Kidney epithelial cell (primary cell): ENCODE results near the gene DUSP18. TPM values are rescaled to one million over a fixed set of nuclear protein-coding genes. Genes with fewer than 3 reads are reported as not detected.

ENCODE experiments used
- DNase-seq: peaks from one replicate; pipeline ENCODE4 v3.0.0-alpha.2; 2010; ENCODE audit warnings: low read depth
- H3K27me3 ChIP-seq: 2 replicates; pipeline ENCODE4 v1.6.0; 2011; ENCODE audit warnings: low read length; ENCODE audit not compliant: control insufficient read depth, insufficient read depth
- H3K36me3 ChIP-seq: 2 replicates; pipeline ENCODE4 v1.5.1; 2011; ENCODE audit warnings: low read length; ENCODE audit not compliant: control insufficient read depth, insufficient read depth
- H3K4me3 ChIP-seq: 2 replicates; pipeline ENCODE4 v1.5.1; 2011; ENCODE audit warnings: low read depth, mild to moderate bottlenecking, control low read depth, low read length
- CTCF ChIP-seq: IDR thresholded peaks from 2 replicates; pipeline ENCODE4 v1.5.1; 2011; ENCODE audit warnings: mild to moderate bottlenecking, moderate library complexity, low read length, control low read depth, inconsistent platforms; ENCODE audit not compliant: insufficient read depth, poor library complexity, severe bottlenecking
- total RNA-seq: library from RNA; depleted of rRNA; stranded (reverse); fragments of >200 nt; gene quantifications from 2 replicates; pipeline ENCODE4 v1.2.3, GENCODE V29; 2015

The DUSP18 gene
- total RNA-seq, 1 donor from 2014 or later = 16.2 TPM

DNA sequence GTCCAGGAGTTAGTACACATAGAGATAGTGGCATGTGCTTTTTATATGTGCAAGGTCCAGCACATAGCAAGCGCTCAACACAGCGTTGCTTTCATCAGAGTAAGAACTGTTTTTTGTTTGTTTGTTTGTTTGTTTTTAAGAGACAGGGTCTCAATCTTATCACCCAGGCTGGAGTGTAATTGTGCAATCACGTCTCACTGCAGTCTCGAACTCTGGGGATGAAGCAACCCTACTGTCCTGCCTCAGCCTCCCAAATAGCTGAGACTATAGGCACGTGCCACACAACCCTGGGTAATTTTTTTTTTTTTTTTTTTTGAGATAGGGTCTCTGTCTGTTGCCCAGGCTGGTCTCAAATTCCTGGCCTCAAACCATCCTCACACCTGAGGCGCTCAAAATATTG is 49.9 kb downstream of the DUSP18 start:
- TF ChIP-seq CTCF = no peak
- Histone ChIP-seq H3K4me3 (no peak overlapping the region), H3K27me3 (no peaks in the 10 kb centered on the region), H3K36me3 (no peaks in the 10 kb centered on the region)
- no peak for DNase-seq

GRCh38 chr22:30615543-30615954 is 52.1 kb downstream of the DUSP18 start:
- Histone ChIP-seq H3K4me3 (no peak overlapping the region), H3K36me3 (no peaks in the 10 kb centered on the region), H3K27me3 (no peaks in the 10 kb centered on the region)
- TF ChIP-seq CTCF = no peak
- no peak for DNase-seq

- H3K4me3 ChIP-seq = no peak overlapping the region
- no peak for DNase-seq
- H3K36me3 ChIP-seq = no peaks in the 10 kb centered on the region
- no peaks in the 10 kb centered on the region for H3K27me3 ChIP-seq
- no peak for TF ChIP-seq CTCF
Measured at GRCh38 chr22:30614879-30615278, 52.8 kb downstream of the DUSP18 start.

- Histone ChIP-seq H3K27me3 (no peaks in the 10 kb centered on the region), H3K4me3 (no peak overlapping the region), H3K36me3 (no peaks in the 10 kb centered on the region)
- TF ChIP-seq CTCF = no peak
- DNase-seq = no peak
Measured at GRCh38 chr22:30614268-30614667, 53.4 kb downstream of the DUSP18 start.

- DNase-seq = no peak
- Histone ChIP-seq H3K36me3 (no peaks in the 10 kb centered on the region), H3K27me3 (no peaks in the 10 kb centered on the region), H3K4me3 (no peak overlapping the region)
- no peak for TF ChIP-seq CTCF
Measured at GRCh38 chr22:30612789-30613188, 54.9 kb downstream of the DUSP18 start.

Other genes starting within 250 kb of the DUSP18 start
- gene MTFP1, start 242.1 kb downstream of the DUSP18 start, total RNA-seq = 36.4 and 43.4 TPM in 2 replicates
- not detected in 2 replicates for gene SEC14L3, start 195.9 kb downstream of the DUSP18 start, total RNA-seq
- gene SEC14L4, start 162.2 kb downstream of the DUSP18 start, total RNA-seq = 0.08 TPM in 1 of 2 replicates, not detected in the other
- 3.7 and 5.8 TPM in 2 replicates for gene SEC14L6, start 121.1 kb downstream of the DUSP18 start, total RNA-seq
- 2.5 and 4.0 TPM in 2 replicates for gene GAL3ST1, start 93.2 kb downstream of the DUSP18 start, total RNA-seq
- gene PES1, start 76.0 kb downstream of the DUSP18 start, total RNA-seq = 93.9 and 99.0 TPM in 2 replicates
- gene TCN2, start 60.7 kb downstream of the DUSP18 start, total RNA-seq = 6.5 and 6.7 TPM in 2 replicates
- 8.3 and 14.9 TPM in 2 replicates for gene SLC35E4, start 32.1 kb downstream of the DUSP18 start, total RNA-seq
- 5.0 and 6.2 TPM in 2 replicates for gene OSBP2, start 27.0 kb upstream of the DUSP18 start, total RNA-seq